ENCODE data around the gene DCAF6.

DNA sequence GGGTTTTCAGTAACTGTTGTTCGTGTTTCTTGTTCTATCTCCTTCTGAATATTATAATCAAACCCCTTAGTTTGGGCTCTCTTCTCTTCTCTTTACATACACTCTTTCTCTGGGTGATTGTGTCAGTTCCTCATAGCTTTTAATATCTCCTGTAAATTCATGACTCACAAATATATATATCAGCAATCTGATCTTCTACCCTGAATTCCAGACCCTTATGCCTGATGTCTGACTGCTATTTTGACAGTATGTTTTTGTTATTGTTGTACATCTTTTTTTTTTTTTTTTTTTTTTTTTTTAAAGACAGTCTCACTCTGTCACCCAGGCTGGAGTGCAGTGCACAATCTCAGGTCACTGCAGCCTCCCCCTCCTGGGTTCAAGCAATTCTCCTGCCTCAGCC lies 71.2 kb downstream of the DCAF6 start:
- TF ChIP-seq, protein P1, sequence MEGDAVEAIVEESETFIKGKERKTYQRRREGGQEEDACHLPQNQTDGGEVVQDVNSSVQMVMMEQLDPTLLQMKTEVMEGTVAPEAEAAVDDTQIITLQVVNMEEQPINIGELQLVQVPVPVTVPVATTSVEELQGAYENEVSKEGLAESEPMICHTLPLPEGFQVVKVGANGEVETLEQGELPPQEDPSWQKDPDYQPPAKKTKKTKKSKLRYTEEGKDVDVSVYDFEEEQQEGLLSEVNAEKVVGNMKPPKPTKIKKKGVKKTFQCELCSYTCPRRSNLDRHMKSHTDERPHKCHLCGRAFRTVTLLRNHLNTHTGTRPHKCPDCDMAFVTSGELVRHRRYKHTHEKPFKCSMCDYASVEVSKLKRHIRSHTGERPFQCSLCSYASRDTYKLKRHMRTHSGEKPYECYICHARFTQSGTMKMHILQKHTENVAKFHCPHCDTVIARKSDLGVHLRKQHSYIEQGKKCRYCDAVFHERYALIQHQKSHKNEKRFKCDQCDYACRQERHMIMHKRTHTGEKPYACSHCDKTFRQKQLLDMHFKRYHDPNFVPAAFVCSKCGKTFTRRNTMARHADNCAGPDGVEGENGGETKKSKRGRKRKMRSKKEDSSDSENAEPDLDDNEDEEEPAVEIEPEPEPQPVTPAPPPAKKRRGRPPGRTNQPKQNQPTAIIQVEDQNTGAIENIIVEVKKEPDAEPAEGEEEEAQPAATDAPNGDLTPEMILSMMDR (IDR thresholded peaks at IDR 0.05), result no peak
- no peak for TF ChIP-seq POLR2A (IDR thresholded peaks at IDR 0.05)
- TF ChIP-seq POLR2AphosphoS5 (IDR thresholded peaks at IDR 0.05), result no peak

All from prostate gland (tissue), 2 donors.